ENCODE results near the gene SLC7A10. TPM values are rescaled to one million over a fixed set of nuclear protein-coding genes. Genes with fewer than 3 reads are reported as not detected.

Gene SLC7A10
- total RNA-seq, 1 donor from 2014 or later, result 1.1 TPM

DNA sequence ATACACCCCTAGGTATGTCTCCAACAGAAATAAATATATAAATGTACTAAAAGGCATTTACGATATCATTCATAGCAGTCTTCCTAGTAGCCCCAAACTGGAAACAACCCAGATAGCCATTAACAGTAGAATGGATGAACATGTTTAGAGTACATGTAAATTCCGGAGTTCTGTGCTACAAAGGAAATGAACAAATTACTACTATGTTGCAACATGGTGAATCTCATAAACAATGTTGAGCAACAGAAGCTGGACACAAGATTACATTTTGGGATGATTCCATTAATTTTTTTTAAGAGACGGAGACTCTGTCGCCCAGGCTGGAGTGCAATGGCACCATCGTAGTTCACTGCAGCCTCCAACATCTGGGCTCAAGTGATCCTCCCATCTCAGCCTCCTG is 5.9 kb upstream of the SLC7A10 start:
- intact Hi-C loops (cut with DNase I), result no loop called here
- DNase-seq, result no peak
- no peaks in the 10 kb centered on the region for H3K4me1 ChIP-seq
- ATAC-seq, result no peak
- H3K27ac ChIP-seq, result no peak overlapping the region
- peaks cover 9% of the 10 kb centered on the region for H3K9me3 ChIP-seq
- no peaks in the 10 kb centered on the region for H3K36me3 ChIP-seq
- no peak overlapping the region for H3K4me3 ChIP-seq
- H3K27me3 ChIP-seq, result peaks cover 21% of the 10 kb centered on the region
- no peak for TF ChIP-seq CTCF (IDR thresholded peaks at IDR 0.05)

- H3K4me1 ChIP-seq, result no peaks in the 10 kb centered on the region
- H3K9me3 ChIP-seq, result peaks cover 9% of the 10 kb centered on the region
- TF ChIP-seq CTCF (IDR thresholded peaks at IDR 0.05), result no peak
- H3K27ac ChIP-seq, result no peak overlapping the region
- intact Hi-C loops (cut with DNase I), result no loop called here
- no peaks in the 10 kb centered on the region for H3K36me3 ChIP-seq
- peaks cover 31% of the 10 kb centered on the region for H3K27me3 ChIP-seq
- no peak for ATAC-seq
- no peak overlapping the region for H3K4me3 ChIP-seq
- DNase-seq, result no peak
Observed at GRCh38 chr19:33229962-33230361, 4.3 kb upstream of the SLC7A10 start.

GRCh38 chr19:33227870-33228599 is 2.4 kb upstream of the SLC7A10 start:
- Histone ChIP-seq H3K27ac (no peak overlapping the region), H3K36me3 (no peaks in the 10 kb centered on the region), H3K9me3 (peaks cover 9% of the 10 kb centered on the region), H3K27me3 (peaks cover 41% of the 10 kb centered on the region), H3K4me1 (no peaks in the 10 kb centered on the region), H3K4me3 (no peak overlapping the region)
- DNase-seq (no peak), ATAC-seq (no peak)
- no peak for TF ChIP-seq CTCF (IDR thresholded peaks at IDR 0.05)
- intact Hi-C loops (cut with DNase I), result no loop called here

DNA sequence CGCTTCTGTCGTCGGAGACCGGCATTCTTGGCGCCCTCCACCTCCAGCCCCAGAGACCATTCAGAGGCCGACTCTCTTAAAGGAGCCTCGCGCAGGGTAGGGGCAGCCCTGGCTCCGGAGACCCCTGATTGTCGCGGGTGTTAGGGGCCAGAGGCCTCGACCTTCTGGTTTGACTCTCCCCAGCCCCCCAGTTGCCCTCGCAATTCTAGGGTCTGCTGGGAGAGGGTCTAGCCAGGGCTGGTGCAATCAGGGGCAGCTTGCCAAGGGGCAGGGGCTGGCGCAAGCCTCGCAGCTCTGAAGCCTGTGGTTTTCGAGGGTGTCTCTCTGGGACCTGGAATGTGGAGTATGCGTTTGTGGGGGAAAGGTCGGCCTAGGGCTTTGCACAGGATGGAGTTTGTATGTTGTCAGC is 1.6 kb upstream of the SLC7A10 start:
- peak; percentile 69 for ATAC-seq
- H3K27me3 ChIP-seq, result peaks cover 47% of the 10 kb centered on the region

GRCh38 chr19:33226550-33227241 is 1.0 kb upstream of the SLC7A10 start:
- H3K27me3 ChIP-seq, result peaks cover 47% of the 10 kb centered on the region
- no peak for TF ChIP-seq CTCF (IDR thresholded peaks at IDR 0.05)
- H3K27ac ChIP-seq, result no peak overlapping the region
- H3K4me3 ChIP-seq, result peak overlapping the region; percentile 34
- ATAC-seq, result peak; percentile 84
- peaks cover 9% of the 10 kb centered on the region for H3K9me3 ChIP-seq
- intact Hi-C loops (cut with DNase I), result no loop called here
- peak; percentile 89 for DNase-seq
- H3K36me3 ChIP-seq, result no peaks in the 10 kb centered on the region
- no peaks in the 10 kb centered on the region for H3K4me1 ChIP-seq

More for the DNA sequence above, 1.6 kb upstream of the SLC7A10 start:
- Histone ChIP-seq H3K4me1 (no peaks in the 10 kb centered on the region), H3K4me3 (peak overlapping the region; percentile 34), H3K36me3 (no peaks in the 10 kb centered on the region), H3K9me3 (peaks cover 9% of the 10 kb centered on the region), H3K27ac (no peak overlapping the region)
- intact Hi-C loops (cut with DNase I), result no loop called here
- TF ChIP-seq CTCF (IDR thresholded peaks at IDR 0.05), result no peak
- DNase-seq, result peak; percentile 84
